Panc1 (cell line): Measurements from ENCODE around the gene TPBGL. TPM values are rescaled to one million over a fixed set of nuclear protein-coding genes. Genes with fewer than 3 reads are reported as not detected.

Experiments used
- ATAC-seq: fragments of 200-7000 bp; cut with Tn5 transposase; 2 replicates; pipeline ENCODE4 v1.9.1; 2020; ENCODE audit warnings: mild to moderate bottlenecking, moderate library complexity
- BruUV-seq: library from RNA; stranded (reverse); fragments of 400-500 nt; replicated peaks from 2 replicates; lab custom pipeline; 2021; lab: Mats Ljungman, UMichigan
- CTCF ChIA-PET: fragments of 300-600 bp; sonication (Branson Sonifier 250); formaldehyde crosslinking; loops from one replicate; lab custom pipeline; 2022; ENCODE audit warnings: antibody characterized with exemption; lab: Charles Lee
- POLR2A ChIA-PET: fragments of 300-600 bp; sonication (Branson Sonifier 250); formaldehyde crosslinking; loops from one replicate; lab custom pipeline; 2022; ENCODE audit warnings: antibody characterized with exemption; lab: Charles Lee
- DNase-seq: peaks from one replicate; pipeline ENCODE4 v3.0.0-alpha.2; 2010; ENCODE audit warnings: low read depth, low spot score
- H3K27ac ChIP-seq: 2 replicates; pipeline ENCODE4 v1.5.1; 2011; ENCODE audit warnings: mild to moderate bottlenecking, low read length, inconsistent platforms
- H3K27me3 ChIP-seq: fragments of 200-500 bp; sonication (Bioruptor generic); 2 replicates; pipeline ENCODE4 v1.6.0; 2014; ENCODE audit warnings: low read length, inconsistent platforms; ENCODE audit not compliant: control insufficient read depth, insufficient read depth
- H3K36me3 ChIP-seq: fragments of 200-500 bp; sonication (Bioruptor generic); 2 replicates; pipeline ENCODE4 v1.5.1; 2014; ENCODE audit warnings: inconsistent platforms, mild to moderate bottlenecking, low read length, moderate library complexity; ENCODE audit not compliant: control insufficient read depth, insufficient read depth
- H3K4me1 ChIP-seq: 2 replicates; pipeline ENCODE4 v1.5.1; 2011; ENCODE audit warnings: inconsistent platforms, mild to moderate bottlenecking, low read length, moderate library complexity; ENCODE audit not compliant: control insufficient read depth, insufficient read depth
- H3K4me3 ChIP-seq, 2 experiments: 2 replicates each; pipeline ENCODE4 v1.5.1; 2011 to 2012; ENCODE audit warnings: low read depth in 2 of 2, low read length in 2 of 2, mild to moderate bottlenecking in 2 of 2, inconsistent platforms in 1 of 2, moderate library complexity in 1 of 2
- H3K9me3 ChIP-seq: fragments of 200-500 bp; sonication (Bioruptor generic); 2 replicates; pipeline ENCODE4 v1.5.1; 2014; ENCODE audit warnings: low read depth, mild to moderate bottlenecking, inconsistent platforms, low read length, moderate library complexity; ENCODE audit not compliant: control insufficient read depth, insufficient read depth
- POLR2AphosphoS5 ChIP-seq: IDR thresholded peaks from 2 replicates; pipeline ENCODE4 v1.6.1; 2012; ENCODE audit warnings: mild to moderate bottlenecking, low read depth, low read length, moderate library complexity
- SIN3A ChIP-seq: IDR thresholded peaks from 2 replicates; pipeline ENCODE4 v1.6.1; 2012; ENCODE audit warnings: low read depth, mild to moderate bottlenecking, low read length, moderate library complexity, borderline replicate concordance; ENCODE audit not compliant: insufficient read depth
- TCF7L2 ChIP-seq: IDR thresholded peaks from 2 replicates; pipeline ENCODE4 v1.6.1; 2011; ENCODE audit warnings: mild to moderate bottlenecking, low read depth, low read length, inconsistent platforms
- in situ Hi-C: cut with HindIII; loops from 2 replicates; pipeline ENCODE4 v1.10.0; 2016; ENCODE audit warnings: low sequenced_read_pairs, low pct_unique_long_range_greater_than_20kb
- intact Hi-C: fragments of 100-400 bp; cut with micrococcal nuclease; formaldehyde crosslinking; loops from one replicate; pipeline ENCODE4 v1.10.0; 2022; ENCODE audit not compliant: unreplicated experiment
- total RNA-seq: library from RNA; stranded (reverse); gene quantifications from one replicate; pipeline ENCODE4 v1.2.1, GENCODE V29; 2021; ENCODE audit not compliant: unreplicated experiment
- TF ChIP-seq, protein P1 (sequence below): fragments of 450-650 bp; IDR thresholded peaks from 2 replicates; pipeline ENCODE4 v1.5.1; 2017; ENCODE audit warnings: mild to moderate bottlenecking
- TF ChIP-seq, protein P2 (sequence below), 2 experiments: IDR thresholded peaks; 2 replicates each; pipeline ENCODE4 v1.6.1; 2011 to 2012; ENCODE audit warnings: low read depth in 2 of 2, control low read depth in 1 of 2, low read length in 1 of 2, mild to moderate bottlenecking in 1 of 2, moderate library complexity in 1 of 2; ENCODE audit not compliant: insufficient read depth in 1 of 2

TPBGL gene
- total RNA-seq, 1 experiment from 2014 or later, result 0.54 TPM

DNA sequence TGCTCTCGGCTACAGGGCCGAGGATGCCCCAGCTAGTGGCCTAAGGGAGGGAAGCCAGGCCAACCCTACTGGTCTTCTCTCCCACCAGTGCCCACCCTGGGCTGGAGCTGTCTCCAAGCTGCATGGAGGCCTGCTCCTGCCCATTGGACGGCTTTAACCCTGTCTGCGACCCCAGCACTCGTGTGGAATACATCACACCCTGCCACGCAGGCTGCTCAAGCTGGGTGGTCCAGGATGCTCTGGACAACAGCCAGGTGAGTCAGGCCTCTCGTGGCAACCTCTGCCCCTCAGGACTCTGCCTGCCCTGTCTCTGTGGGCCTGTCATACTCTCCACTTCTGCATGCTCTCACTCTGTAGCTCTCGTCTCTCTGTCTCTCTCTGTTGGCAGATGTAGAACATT lies 44.1 kb upstream of the TPBGL start:
- Histone ChIP-seq H3K36me3 (no peaks in the 10 kb centered on the region), H3K27ac (no peak overlapping the region), H3K4me1 (no peaks in the 10 kb centered on the region), H3K4me3 (no peak overlapping the region), H3K27me3 (peaks cover 6% of the 10 kb centered on the region), H3K9me3 (no peaks in the 10 kb centered on the region)
- CTCF ChIA-PET, result interaction anchor here (0.9 to 2.6 kb wide), 4 partner anchors 9 to 56 kb away, joined by 4 to 17 read pairs (median 8); no protein-coding TSS in a partner anchor
- no peak for DNase-seq
- no peak for ATAC-seq
- in situ Hi-C loops, result no loop called here
- POLR2A ChIA-PET, result no interaction called here
- no TSS peak for BruUV-seq
- intact Hi-C loops, result no loop called here
- no peak for TF ChIP-seq SIN3A

DNA sequence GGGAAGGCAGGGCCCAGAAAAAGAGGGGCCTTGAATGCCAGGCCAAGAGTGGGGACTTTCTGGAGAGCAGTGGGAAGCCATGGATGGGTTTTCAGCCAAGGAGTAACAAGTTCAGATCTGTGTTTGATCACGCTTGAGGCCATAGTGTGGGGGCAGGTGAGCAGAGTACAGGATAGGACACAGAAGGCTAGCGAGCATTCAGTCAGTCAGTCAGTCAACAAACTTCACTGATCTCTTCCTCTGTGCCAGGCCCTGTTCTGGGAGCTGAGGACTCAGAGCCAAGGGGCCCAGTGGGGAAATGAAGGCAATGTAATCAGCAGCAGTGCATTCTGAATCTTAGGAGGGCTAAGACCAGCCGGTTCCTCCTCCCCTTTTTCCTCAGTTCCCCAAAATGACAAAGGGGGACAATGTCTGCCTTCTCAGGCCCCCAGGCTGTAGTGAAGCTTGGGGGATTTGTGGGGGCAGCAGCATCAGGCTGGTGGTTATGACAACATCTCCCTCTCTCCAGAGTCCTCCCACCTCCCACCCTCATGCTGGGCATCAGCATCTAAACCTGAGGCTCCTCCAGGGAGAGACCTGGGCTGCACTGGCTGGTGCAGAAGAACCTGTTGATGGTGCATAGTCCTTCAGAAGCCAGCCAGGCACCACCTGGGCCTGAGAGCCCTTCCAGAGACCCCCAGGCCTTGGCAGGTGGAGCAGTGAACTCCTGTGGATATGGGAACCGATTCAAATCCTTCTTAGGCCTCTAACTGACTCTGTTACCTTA lies 42.9 kb upstream of the TPBGL start:
- ATAC-seq, result no peak
- no TSS peak for BruUV-seq
- H3K4me1 ChIP-seq, result no peaks in the 10 kb centered on the region
- no peak overlapping the region for H3K27ac ChIP-seq
- DNase-seq, result no peak
- ChIA-PET CTCF (interaction anchor here (1.1 kb wide), 1 partner anchor 57 kb away, joined by 3 read pairs; no protein-coding TSS in a partner anchor), POLR2A (no interaction called here)
- H3K36me3 ChIP-seq, result no peaks in the 10 kb centered on the region
- in situ Hi-C loops, result no loop called here
- intact Hi-C loops, result no loop called here
- H3K4me3 ChIP-seq, result no peak overlapping the region
- H3K27me3 ChIP-seq, result peaks cover 8% of the 10 kb centered on the region
- TF ChIP-seq POLR2AphosphoS5 (no peak), SIN3A (no peak), TCF7L2 (no peak)
- TF ChIP-seq, protein P1, sequence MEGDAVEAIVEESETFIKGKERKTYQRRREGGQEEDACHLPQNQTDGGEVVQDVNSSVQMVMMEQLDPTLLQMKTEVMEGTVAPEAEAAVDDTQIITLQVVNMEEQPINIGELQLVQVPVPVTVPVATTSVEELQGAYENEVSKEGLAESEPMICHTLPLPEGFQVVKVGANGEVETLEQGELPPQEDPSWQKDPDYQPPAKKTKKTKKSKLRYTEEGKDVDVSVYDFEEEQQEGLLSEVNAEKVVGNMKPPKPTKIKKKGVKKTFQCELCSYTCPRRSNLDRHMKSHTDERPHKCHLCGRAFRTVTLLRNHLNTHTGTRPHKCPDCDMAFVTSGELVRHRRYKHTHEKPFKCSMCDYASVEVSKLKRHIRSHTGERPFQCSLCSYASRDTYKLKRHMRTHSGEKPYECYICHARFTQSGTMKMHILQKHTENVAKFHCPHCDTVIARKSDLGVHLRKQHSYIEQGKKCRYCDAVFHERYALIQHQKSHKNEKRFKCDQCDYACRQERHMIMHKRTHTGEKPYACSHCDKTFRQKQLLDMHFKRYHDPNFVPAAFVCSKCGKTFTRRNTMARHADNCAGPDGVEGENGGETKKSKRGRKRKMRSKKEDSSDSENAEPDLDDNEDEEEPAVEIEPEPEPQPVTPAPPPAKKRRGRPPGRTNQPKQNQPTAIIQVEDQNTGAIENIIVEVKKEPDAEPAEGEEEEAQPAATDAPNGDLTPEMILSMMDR, result no peak
- TF ChIP-seq, protein P2, sequence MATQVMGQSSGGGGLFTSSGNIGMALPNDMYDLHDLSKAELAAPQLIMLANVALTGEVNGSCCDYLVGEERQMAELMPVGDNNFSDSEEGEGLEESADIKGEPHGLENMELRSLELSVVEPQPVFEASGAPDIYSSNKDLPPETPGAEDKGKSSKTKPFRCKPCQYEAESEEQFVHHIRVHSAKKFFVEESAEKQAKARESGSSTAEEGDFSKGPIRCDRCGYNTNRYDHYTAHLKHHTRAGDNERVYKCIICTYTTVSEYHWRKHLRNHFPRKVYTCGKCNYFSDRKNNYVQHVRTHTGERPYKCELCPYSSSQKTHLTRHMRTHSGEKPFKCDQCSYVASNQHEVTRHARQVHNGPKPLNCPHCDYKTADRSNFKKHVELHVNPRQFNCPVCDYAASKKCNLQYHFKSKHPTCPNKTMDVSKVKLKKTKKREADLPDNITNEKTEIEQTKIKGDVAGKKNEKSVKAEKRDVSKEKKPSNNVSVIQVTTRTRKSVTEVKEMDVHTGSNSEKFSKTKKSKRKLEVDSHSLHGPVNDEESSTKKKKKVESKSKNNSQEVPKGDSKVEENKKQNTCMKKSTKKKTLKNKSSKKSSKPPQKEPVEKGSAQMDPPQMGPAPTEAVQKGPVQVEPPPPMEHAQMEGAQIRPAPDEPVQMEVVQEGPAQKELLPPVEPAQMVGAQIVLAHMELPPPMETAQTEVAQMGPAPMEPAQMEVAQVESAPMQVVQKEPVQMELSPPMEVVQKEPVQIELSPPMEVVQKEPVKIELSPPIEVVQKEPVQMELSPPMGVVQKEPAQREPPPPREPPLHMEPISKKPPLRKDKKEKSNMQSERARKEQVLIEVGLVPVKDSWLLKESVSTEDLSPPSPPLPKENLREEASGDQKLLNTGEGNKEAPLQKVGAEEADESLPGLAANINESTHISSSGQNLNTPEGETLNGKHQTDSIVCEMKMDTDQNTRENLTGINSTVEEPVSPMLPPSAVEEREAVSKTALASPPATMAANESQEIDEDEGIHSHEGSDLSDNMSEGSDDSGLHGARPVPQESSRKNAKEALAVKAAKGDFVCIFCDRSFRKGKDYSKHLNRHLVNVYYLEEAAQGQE (IDR thresholded peaks at IDR 0.05; ENCODE audit: insufficient read depth in 1 of 2, low read depth in 2 of 2, low read length in 1 of 2), result no peak
- no peaks in the 10 kb centered on the region for H3K9me3 ChIP-seq
